GM10266 (cell line): ENCODE results near the gene GJC1.

Source experiments
- DNase-seq: peaks from one replicate; pipeline ENCODE4 v3.0.0; 2012; ENCODE audit errors: extremely low spot score
- CTCF ChIP-seq: IDR thresholded peaks from 2 replicates; pipeline ENCODE4 v1.5.1; 2012; ENCODE audit warnings: mild to moderate bottlenecking, low read depth; ENCODE audit not compliant: control insufficient read depth, insufficient read depth; ENCODE audit errors: missing control alignments

Gene GJC1

DNA sequence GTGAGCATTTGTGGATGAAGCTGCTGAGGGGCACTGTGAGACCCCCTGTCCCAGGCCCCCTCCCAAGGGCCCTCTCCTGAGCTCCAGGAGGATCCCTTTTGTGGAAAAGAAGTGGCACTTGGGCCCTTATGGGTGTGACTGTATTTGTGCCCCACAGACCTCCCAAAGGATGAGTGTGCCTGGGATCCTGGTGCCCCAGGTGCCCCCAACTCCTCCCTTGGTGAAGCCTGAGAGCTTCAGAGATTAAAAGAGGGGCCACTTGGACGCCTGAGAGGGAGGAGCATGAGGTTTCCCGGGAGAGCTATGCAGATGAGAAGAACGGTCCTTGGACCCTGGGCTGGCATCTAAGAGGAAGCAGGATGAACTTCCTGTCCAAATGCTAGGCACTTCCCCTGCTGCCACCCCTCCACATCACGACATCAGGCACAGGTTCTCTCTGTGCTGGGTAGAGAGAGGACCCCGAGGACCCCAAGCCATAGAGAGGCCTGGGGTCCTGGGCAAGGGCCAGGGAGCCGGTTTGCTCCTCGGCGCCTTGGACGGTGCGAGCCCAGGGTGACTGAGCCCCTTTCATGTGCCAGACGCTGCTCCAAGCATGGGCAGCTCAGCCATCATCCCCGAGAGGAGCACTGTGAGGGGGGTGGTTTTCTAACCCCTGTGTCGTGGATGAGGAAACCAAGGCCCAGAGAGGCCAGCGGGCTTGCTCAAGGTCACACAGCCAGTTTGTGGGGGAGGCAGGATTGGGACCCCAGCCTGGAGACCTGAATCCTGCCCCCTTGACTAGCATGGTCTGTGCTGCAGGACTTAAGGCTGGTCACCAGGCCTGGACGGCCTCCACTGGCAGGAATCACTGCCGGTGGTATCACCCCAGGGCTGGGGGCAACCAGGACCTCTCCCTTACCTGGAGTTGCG is 76.9 kb downstream of the GJC1 start:
- no peak for TF ChIP-seq CTCF
- DNase-seq = no peak

DNA sequence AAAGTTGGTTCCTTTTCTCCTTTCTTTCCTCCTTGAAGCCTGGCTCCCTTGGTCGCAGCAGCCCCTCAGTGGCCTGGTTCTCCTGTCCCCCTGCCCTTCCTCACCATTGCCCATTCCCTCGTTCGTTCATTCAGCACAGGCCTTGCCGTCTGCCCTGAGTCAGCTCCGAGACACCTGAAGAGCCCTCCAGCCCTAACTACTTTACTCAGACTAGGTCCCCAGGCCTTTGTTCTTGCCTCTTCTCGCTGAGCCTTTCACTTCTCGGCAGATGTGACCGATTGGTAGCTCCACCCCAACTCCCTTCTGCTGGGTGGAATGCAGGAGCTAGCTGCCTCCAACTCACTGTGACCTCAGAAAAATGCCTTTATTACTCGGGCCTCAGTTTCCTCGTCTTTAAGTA is 78.3 kb downstream of the GJC1 start:
- no peak for DNase-seq
- TF ChIP-seq CTCF = no peak

GRCh38 chr17:44751331-44751730 is 78.8 kb downstream of the GJC1 start:
- TF ChIP-seq CTCF = no peak
- DNase-seq = no peak

- DNase-seq = no peak
- no peak for TF ChIP-seq CTCF
Observed at GRCh38 chr17:44749980-44750318, 80.1 kb downstream of the GJC1 start.

GRCh38 chr17:44749076-44749979 is 80.8 kb downstream of the GJC1 start:
- DNase-seq = no peak
- TF ChIP-seq CTCF = no peak
